SK-N-SH (cell line): ENCODE results near the gene HEXIM1. TPM values are rescaled to one million over a fixed set of nuclear protein-coding genes. Genes with fewer than 3 reads are reported as not detected.

Source experiments
- polyA plus RNA-seq, 3 experiments: library from polyadenylated mRNA; depleted of rRNA; stranded (reverse); fragments of >200 nt; gene quantifications; 2 replicates each; pipeline ENCODE4 v1.2.3, GENCODE V29; 2012
- small RNA-seq, 7 experiments: library from RNA; depleted of rRNA; stranded (forward); fragments of <200 nt; gene quantifications; one replicate each; pipeline ENCODE3, GENCODE V24; 2012

HEXIM1 gene
- polyA plus RNA-seq, 1 of the 3 experiments (the other 2 are of a cell fraction), result 20.7 TPM

Small RNAs within 50 kb of the gene (small RNA-seq; reads per million reads assigned to genes)
- gene MIR6784, result 0 to 1.1 (median 0) reads per million in 7 experiments

Other genes starting within 250 kb of the HEXIM1 start
- gene EFTUD2, start 249.0 kb upstream of the HEXIM1 start, polyA plus RNA-seq (2012; rRNA removed), result 79.9 and 82.9 TPM in 2 replicates
- gene GFAP, start 233.0 kb upstream of the HEXIM1 start, polyA plus RNA-seq (2012; rRNA removed), result 0.48 and 0.71 TPM in 2 replicates
- gene KIF18B, start 200.7 kb upstream of the HEXIM1 start, polyA plus RNA-seq (2012; rRNA removed), result 12.6 and 14.7 TPM in 2 replicates
- gene C1QL1, start 180.2 kb upstream of the HEXIM1 start, polyA plus RNA-seq (2012; rRNA removed), result 5.4 and 11.9 TPM in 2 replicates
- gene DCAKD, start 96.8 kb upstream of the HEXIM1 start, polyA plus RNA-seq (2012; rRNA removed), result 47.6 and 48.8 TPM in 2 replicates
- gene NMT1, start 87.2 kb upstream of the HEXIM1 start, polyA plus RNA-seq (2012; rRNA removed), result 30.1 and 31.6 TPM in 2 replicates
- 51.7 and 59.7 TPM in 2 replicates for gene PLCD3, start 16.0 kb upstream of the HEXIM1 start, polyA plus RNA-seq (2012; rRNA removed)
- 15.8 and 18.1 TPM in 2 replicates for gene ACBD4, start 12.8 kb upstream of the HEXIM1 start, polyA plus RNA-seq (2012; rRNA removed)
- gene HEXIM2, start 13.4 kb downstream of the HEXIM1 start, polyA plus RNA-seq (2012; rRNA removed), result 8.4 and 9.3 TPM in 2 replicates
- gene FMNL1, start 73.4 kb downstream of the HEXIM1 start, polyA plus RNA-seq (2012; rRNA removed), result 1.5 and 2.8 TPM in 2 replicates
- 0.08 TPM in 1 of 2 replicates, not detected in the other for gene SPATA32, start 113.6 kb downstream of the HEXIM1 start, polyA plus RNA-seq (2012; rRNA removed)
- 11.9 and 13.7 TPM in 2 replicates for gene MAP3K14, start 168.5 kb downstream of the HEXIM1 start, polyA plus RNA-seq (2012; rRNA removed)